ENCODE measurements around the gene MOV10. TPM values are rescaled to one million over a fixed set of nuclear protein-coding genes. Genes with fewer than 3 reads are reported as not detected.

MOV10 gene
- total RNA-seq, 1 donor from 2014 or later: 10.3 TPM

DNA sequence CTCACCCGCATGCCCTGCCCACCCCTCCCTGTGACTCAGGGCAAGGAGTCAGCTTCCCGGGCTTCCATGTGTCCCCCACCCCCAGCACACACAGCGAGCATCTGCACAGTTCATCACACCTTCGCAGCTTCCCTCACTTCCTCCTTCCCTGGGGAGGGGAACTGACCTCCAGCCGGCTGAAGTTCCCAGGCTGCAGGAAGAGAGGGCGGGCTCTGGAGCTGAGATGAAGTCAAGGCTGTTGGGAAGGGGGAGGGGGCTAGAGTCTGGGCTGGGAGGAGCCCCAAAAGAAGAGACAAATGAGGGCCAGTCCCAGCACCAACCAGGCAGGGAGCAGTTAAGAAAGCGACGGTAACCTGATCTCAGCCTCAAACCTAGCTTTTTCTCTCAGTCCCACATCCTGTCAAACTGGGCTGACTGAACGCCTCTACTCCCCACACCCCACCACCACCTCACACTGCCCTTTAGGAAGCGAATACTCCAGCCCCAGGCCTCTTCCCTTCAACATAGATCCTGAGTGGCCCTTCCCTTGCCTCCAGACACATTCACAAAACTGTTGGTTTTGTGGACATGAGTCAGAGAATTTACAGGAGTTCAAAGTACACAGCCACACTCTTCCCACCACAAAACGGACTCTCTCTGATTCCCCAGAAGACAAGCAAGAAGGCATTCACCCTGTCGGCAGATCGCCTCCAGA is 30.6 kb downstream of the MOV10 start:
- Histone ChIP-seq H3K4me3 (ENCODE audit: low read depth, low read length) (peak overlapping the region; percentile 88), H3K36me3 (ENCODE audit: control insufficient read depth, insufficient read depth, low read length) (peaks cover 25% of the 10 kb centered on the region), H3K27me3 (ENCODE audit: control insufficient read depth, insufficient read depth, low read length) (no peaks in the 10 kb centered on the region)
- no peak for FAIRE-seq
- DNase-seq (ENCODE audit: low read depth): peak; percentile 98
- no peak for TF ChIP-seq CTCF (IDR thresholded peaks at IDR 0.05; ENCODE audit: insufficient read depth, low read length, severe bottlenecking)

GRCh38 chr1:112706505-112707220 is 32.2 kb downstream of the MOV10 start, which contains the start of gene RHOC:
TSS of gene RHOC (minus strand) at chr1:112707127. CDS start at chr1:112703799, 3,328 bp downstream.
- Histone ChIP-seq H3K36me3 (ENCODE audit: control insufficient read depth, insufficient read depth, low read length) (peaks cover 15% of the 10 kb centered on the region), H3K27me3 (ENCODE audit: control insufficient read depth, insufficient read depth, low read length) (no peaks in the 10 kb centered on the region), H3K4me3 (ENCODE audit: low read depth, low read length) (peak within 1 kb of the TSS; percentile 88)
- TF ChIP-seq CTCF (IDR thresholded peaks at IDR 0.05; ENCODE audit: insufficient read depth, low read length, severe bottlenecking): no peak
- FAIRE-seq: no peak
- DNase-seq (ENCODE audit: low read depth): no peak

DNA sequence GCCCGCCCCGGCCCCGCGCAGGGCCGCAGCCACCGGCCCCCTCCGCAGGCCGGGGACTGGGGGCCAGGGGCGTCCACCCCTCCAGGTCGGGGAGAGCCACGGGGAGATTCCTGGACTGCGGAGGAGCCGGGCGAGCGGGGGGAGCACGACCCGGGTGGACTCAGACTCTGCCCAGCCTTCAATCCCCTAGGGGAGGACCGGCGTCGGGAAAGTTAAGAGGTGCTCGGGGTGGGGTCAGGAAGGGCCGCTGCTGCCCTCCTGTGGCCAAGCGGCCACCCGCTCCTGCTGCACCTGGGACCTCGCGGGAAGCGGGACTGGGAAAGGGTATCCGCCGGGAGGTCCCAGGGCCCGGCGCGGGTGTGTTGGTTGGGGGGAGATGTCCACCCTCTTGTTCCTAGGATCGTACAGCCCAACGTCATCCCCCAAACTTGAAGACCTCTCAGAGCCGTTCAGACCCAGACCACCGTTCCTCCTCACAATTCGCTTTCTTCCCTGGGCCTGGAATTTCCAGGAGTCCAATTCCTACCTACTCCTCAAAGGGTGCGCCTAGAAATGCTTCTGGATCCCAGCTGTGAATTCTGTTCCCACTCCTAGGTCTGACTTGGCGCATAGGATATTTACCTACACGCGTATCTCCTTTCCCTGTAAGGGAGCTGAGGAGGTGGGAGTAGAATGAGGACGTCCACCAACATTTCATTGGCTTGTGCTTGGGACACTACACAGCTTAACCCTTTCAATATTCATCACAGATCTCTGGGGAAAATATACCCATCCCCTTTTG is 33.0 kb downstream of the MOV10 start:
- DNase-seq (ENCODE audit: low read depth) (peak; percentile 74), FAIRE-seq (no peak)
- H3K36me3 ChIP-seq (ENCODE audit: control insufficient read depth, insufficient read depth, low read length): peaks cover 12% of the 10 kb centered on the region
- peak overlapping the region; percentile 88 for H3K4me3 ChIP-seq (ENCODE audit: low read depth, low read length)
- no peaks in the 10 kb centered on the region for H3K27me3 ChIP-seq (ENCODE audit: control insufficient read depth, insufficient read depth, low read length)
- peak; percentile 99 for TF ChIP-seq CTCF (IDR thresholded peaks at IDR 0.05; ENCODE audit: insufficient read depth, low read length, severe bottlenecking)

DNA sequence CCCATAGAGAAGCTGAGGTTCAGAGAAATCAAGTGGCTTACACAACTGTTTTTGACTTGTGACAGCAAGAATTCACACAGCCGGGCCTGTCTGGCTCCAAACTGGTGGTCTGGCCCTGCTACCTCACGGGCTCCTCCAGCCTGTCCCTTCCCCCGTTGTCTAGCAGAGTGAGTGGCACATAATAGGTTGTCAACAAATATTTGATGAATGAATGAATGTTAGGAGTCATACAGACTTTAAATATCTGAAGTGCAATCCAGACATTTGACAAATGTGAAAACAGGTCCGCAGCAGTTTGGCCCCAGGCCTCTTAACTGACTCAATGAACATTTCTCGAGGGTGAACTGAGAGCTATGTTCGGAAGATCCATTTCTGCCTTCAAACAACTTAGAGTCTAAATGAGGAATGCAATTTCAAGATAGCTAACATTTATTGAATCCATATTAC is 33.6 kb downstream of the MOV10 start:
- TF ChIP-seq CTCF (IDR thresholded peaks at IDR 0.05; ENCODE audit: insufficient read depth, low read length, severe bottlenecking): no peak
- FAIRE-seq (no peak), DNase-seq (ENCODE audit: low read depth) (no peak)
- peaks cover 7% of the 10 kb centered on the region for H3K36me3 ChIP-seq (ENCODE audit: control insufficient read depth, insufficient read depth, low read length)
- H3K4me3 ChIP-seq (ENCODE audit: low read depth, low read length): no peak overlapping the region
- H3K27me3 ChIP-seq (ENCODE audit: control insufficient read depth, insufficient read depth, low read length): no peaks in the 10 kb centered on the region

- FAIRE-seq: no peak
- DNase-seq (ENCODE audit: low read depth): no peak
- H3K4me3 ChIP-seq (ENCODE audit: low read depth, low read length): no peak overlapping the region
- no peak for TF ChIP-seq CTCF (IDR thresholded peaks at IDR 0.05; ENCODE audit: insufficient read depth, low read length, severe bottlenecking)
- H3K36me3 ChIP-seq (ENCODE audit: control insufficient read depth, insufficient read depth, low read length): peaks cover 5% of the 10 kb centered on the region
- no peaks in the 10 kb centered on the region for H3K27me3 ChIP-seq (ENCODE audit: control insufficient read depth, insufficient read depth, low read length)
Observed at GRCh38 chr1:112708489-112708888, 34.0 kb downstream of the MOV10 start.

Data from bronchial epithelial cell (primary cell).